ENCODE measurements around the gene TRIM47. TPM values are rescaled to one million over a fixed set of nuclear protein-coding genes. Genes with fewer than 3 reads are reported as not detected.

The TRIM47 gene
- total and polyA plus RNA-seq, 2 of the 13 experiments (the other 11 are each of a cell fraction or from before 2014, with no cell fraction given) = 33.5 to 82.0 TPM

GRCh38 chr17:75877752-75878173 is 618 bp downstream of the TRIM47 start (continued):
- TF ChIP-seq U2AF1 (optimal IDR thresholded peaks at IDR 0.05; ENCODE audit: low read depth, low read length) (no peak), SP1 (IDR thresholded peaks at IDR 0.05) (no peak), SP1 (CRISPR knock-in tag; IDR thresholded peaks at IDR 0.05) (peak; percentile 16), ZMYM3 (CRISPR knock-in tag; IDR thresholded peaks at IDR 0.05) (no peak), ZNF660 (CRISPR knock-in tag; IDR thresholded peaks at IDR 0.05; ENCODE audit: borderline replicate concordance, low read depth) (no peak), SRY (CRISPR knock-in tag; IDR thresholded peaks at IDR 0.05) (peak; percentile 3; the same call in 1 of the 2 replicates), KLF12 (CRISPR knock-in tag; IDR thresholded peaks at IDR 0.05; ENCODE audit: borderline replicate concordance) (peak; percentile 36; the same call in 1 of the 2 replicates), LCORL (IDR thresholded peaks at IDR 0.05) (no peak), LCORL (CRISPR knock-in tag; IDR thresholded peaks at IDR 0.05) (no peak), ISX (CRISPR knock-in tag; conservative IDR thresholded peaks at IDR 0.05) (peak; percentile 78; the same call in 1 of the 2 replicates), ZNF296 (CRISPR knock-in tag; conservative IDR thresholded peaks at IDR 0.05) (no peak; the same call in 1 of the 2 replicates), MLLT10 (CRISPR knock-in tag; IDR thresholded peaks at IDR 0.05) (0 out of 2 replicates have a peak, but pooled peaks have one; percentile 12), MTERF4 (CRISPR knock-in tag; IDR thresholded peaks at IDR 0.05) (peak; percentile 75; the same call in 1 of the 2 replicates), REXO4 (CRISPR knock-in tag; IDR thresholded peaks at IDR 0.05; ENCODE audit: borderline replicate concordance) (no peak), ZNF275 (CRISPR knock-in tag; IDR thresholded peaks at IDR 0.05; ENCODE audit: borderline replicate concordance) (no peak; the same call in none of the 2 replicates), ZFP82 (CRISPR knock-in tag; IDR thresholded peaks at IDR 0.05; ENCODE audit: borderline replicate concordance) (peak; percentile 44; the same call in 1 of the 2 replicates), TSC22D2 (CRISPR knock-in tag; IDR thresholded peaks at IDR 0.05; ENCODE audit: borderline replicate concordance) (no peak), MYC (CRISPR knock-in tag; IDR thresholded peaks at IDR 0.05; ENCODE audit: borderline replicate concordance) (peak; percentile 86), RXRB (CRISPR knock-in tag; IDR thresholded peaks at IDR 0.05; ENCODE audit: borderline replicate concordance) (no peak), ELF4 (CRISPR knock-in tag; IDR thresholded peaks at IDR 0.05; ENCODE audit: borderline replicate concordance) (peak; percentile 68; the same call in 1 of the 2 replicates), ZNF30 (CRISPR knock-in tag; IDR thresholded peaks at IDR 0.05) (no peak), NFE2 (CRISPR knock-in tag; IDR thresholded peaks at IDR 0.05) (no peak), THAP9 (CRISPR knock-in tag; IDR thresholded peaks at IDR 0.05; ENCODE audit: borderline replicate concordance) (no peak), ZNF615 (CRISPR knock-in tag; IDR thresholded peaks at IDR 0.05; ENCODE audit: borderline replicate concordance) (no peak), MED1 (CRISPR knock-in tag; IDR thresholded peaks at IDR 0.05) (no peak), NONO (IDR thresholded peaks at IDR 0.05) (no peak), NONO (CRISPR knock-in tag; conservative IDR thresholded peaks at IDR 0.05) (0 out of 2 replicates have a peak, but pooled peaks have one; percentile 27), TCF7L2 (IDR thresholded peaks at IDR 0.05; ENCODE audit: low read depth, low read length) (no peak)

Measured in HepG2 (cell line).